Stomach smooth muscle (tissue), 2 donors: Measurements from ENCODE around the gene C2orf68.
"Not testable (repeated sequence)": the region's sequence is repeated elsewhere in the genome, so short reads cannot be mapped to it uniquely, and the experiment has no call there.

Experiments
- H3K27ac ChIP-seq: one replicate; pipeline ENCODE4 v1.7.0; 2013; ENCODE audit warnings: mild to moderate bottlenecking, low read length, inconsistent platforms
- H3K27me3 ChIP-seq, 2 donors: one replicate each; pipeline ENCODE4 v1.7.0; 2013; ENCODE audit warnings: low read length in 2 of 2; ENCODE audit not compliant: insufficient read depth in 2 of 2, control insufficient read depth in 1 of 2
- H3K36me3 ChIP-seq, 2 donors: one replicate each; pipeline ENCODE4 v1.7.0; 2013; ENCODE audit warnings: low read length in 2 of 2; ENCODE audit not compliant: control insufficient read depth in 2 of 2, insufficient read depth in 2 of 2
- H3K4me1 ChIP-seq: one replicate; pipeline ENCODE4 v1.7.0; 2013; ENCODE audit warnings: low read length; ENCODE audit not compliant: control insufficient read depth, insufficient read depth
- H3K4me3 ChIP-seq, 2 donors: one replicate each; pipeline ENCODE4 v1.7.0; 2013; ENCODE audit warnings: low read length in 2 of 2
- H3K9ac ChIP-seq, 2 donors: one replicate each; pipeline ENCODE4 v1.7.0; 2013; ENCODE audit warnings: low read length in 2 of 2, mild to moderate bottlenecking in 1 of 2
- H3K9me3 ChIP-seq, 2 donors: one replicate each; pipeline ENCODE4 v1.7.0; 2013; ENCODE audit warnings: low read length in 2 of 2; ENCODE audit not compliant: control insufficient read depth in 2 of 2
- donor health status: healthy.
- donor health status: Pancreatic carcinoma.

The C2orf68 gene

DNA sequence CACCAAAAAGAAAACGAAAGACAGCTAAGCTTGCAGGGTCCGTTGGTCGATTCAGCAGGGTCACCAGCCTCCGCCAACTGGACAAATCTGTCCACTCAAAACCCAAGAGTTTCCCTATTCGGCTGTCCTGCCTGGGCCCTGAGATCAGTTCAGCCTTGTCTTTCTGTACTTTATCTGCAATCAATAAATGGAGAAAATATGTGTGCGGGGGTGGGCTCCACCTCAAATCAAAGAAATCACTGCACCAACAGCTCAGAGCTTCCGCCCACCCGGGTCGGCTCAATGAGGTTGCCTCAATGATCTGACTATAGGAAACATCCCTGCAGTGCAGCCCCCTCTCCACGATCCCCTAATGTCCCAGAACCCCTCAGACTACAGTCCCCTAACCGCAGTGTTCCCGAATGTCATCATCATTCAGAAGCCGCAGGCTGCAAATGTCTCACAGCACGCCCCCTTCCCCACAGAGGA lies 51.0 kb downstream of the C2orf68 start:
- Histone ChIP-seq H3K9ac (peak overlapping the region; percentile 66 to 78), H3K9me3 (no peaks in the 10 kb centered on the region), H3K27ac (peak overlapping the region; percentile 74), H3K27me3 (no peaks in the 10 kb centered on the region), H3K36me3 (peaks cover 0 to 14% of the 10 kb centered on the region in 2 donors), H3K4me1 (peaks cover 16% of the 10 kb centered on the region), H3K4me3 (peak overlapping the region; percentile 78 to 99)

DNA sequence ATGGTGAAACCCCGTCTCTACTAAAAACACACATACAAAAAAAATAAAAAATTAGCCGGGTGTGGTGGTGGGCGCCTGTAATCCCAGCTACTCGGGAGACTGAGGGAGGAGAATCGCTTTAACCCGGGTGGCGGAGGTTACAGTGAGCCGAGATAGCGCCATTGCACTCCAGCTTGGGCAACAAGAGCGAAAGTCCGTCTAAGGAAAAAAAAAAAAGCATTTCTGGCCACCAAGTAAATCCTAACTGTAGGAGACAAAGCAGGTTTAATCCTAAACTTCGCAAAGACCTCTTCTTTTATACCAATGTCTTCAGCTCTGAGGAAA lies 51.5 kb downstream of the C2orf68 start:
- H3K9ac ChIP-seq: peak overlapping the region; percentile 66 to 78
- H3K27me3 ChIP-seq, H3K9me3 ChIP-seq, H3K27ac ChIP-seq: not testable (repeated sequence)
- H3K4me3 ChIP-seq: peak overlapping the region; percentile 78 to 99
- H3K36me3 ChIP-seq: peaks cover under 1 to 14% of the 10 kb centered on the region in 2 donors
- peaks cover 16% of the 10 kb centered on the region for H3K4me1 ChIP-seq

DNA sequence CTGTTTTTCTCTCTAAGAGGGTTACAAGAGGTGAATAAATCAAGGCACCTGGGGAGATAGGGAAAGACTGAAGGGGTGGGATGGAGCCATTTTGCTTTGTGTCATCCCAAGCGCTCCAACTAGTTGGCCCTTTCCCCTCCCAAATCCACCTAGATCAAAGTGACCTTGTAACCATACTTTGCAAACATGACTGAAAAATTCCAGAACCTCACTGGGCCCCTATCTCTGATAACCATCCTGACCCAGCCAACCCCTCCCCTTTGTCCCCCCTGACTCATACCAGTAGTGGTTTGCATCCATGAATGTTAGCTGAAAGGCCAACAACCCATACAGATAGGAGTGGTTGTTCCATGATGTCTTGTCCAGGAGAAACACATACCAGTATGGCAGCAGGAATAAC lies 53.7 kb downstream of the C2orf68 start:
- no peak overlapping the region for H3K4me3 ChIP-seq
- no peak overlapping the region for H3K9ac ChIP-seq
- peaks cover 16% of the 10 kb centered on the region for H3K4me1 ChIP-seq
- peaks cover 21 to 30% of the 10 kb centered on the region in 2 donors for H3K36me3 ChIP-seq
- H3K27me3 ChIP-seq: no peaks in the 10 kb centered on the region
- H3K9me3 ChIP-seq: no peaks in the 10 kb centered on the region
- no peak overlapping the region for H3K27ac ChIP-seq

DNA sequence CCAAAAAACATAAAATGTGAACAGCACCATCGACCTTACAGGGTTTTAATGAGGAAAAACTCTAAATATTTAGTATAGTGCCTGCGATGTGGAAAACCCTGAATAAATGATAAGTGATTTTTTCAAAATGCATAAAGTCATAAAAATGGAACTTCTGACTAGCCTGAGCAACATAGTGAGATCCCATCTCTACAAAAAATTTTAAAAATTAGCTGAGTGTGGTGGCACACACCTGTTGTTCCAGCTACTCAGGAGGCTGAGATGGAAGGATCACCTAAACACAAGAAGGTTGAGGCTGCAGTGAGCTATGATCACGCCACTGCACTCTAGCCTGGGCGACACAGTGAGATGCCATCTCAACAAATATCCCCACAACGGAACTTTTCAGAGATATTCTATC lies 54.7 kb downstream of the C2orf68 start:
- Histone ChIP-seq H3K4me3 (no peak overlapping the region), H3K9ac (no peak overlapping the region), H3K27ac (no peak overlapping the region), H3K4me1 (peaks cover 16% of the 10 kb centered on the region), H3K9me3 (no peaks in the 10 kb centered on the region), H3K27me3 (no peaks in the 10 kb centered on the region), H3K36me3 (peaks cover 27 to 40% of the 10 kb centered on the region in 2 donors)
